Testis (tissue), 2 donors: ENCODE results near the gene ZNF273.

ENCODE experiments used
- CTCF ChIP-seq, 3 experiments: fragments of 450-650 bp in 2 of 3; fragments of 200-600 bp in 1 of 3; sonication (generic) in 1 of 3; IDR thresholded peaks; one replicate each; pipeline ENCODE4 v1.5.1; 2016 to 2019; ENCODE audit warnings: antibody characterized with exemption in 3 of 3, mild to moderate bottlenecking in 2 of 3, moderate library complexity in 1 of 3
- POLR2A ChIP-seq: fragments of 450-650 bp; IDR thresholded peaks from one replicate; pipeline ENCODE4 v1.6.1; 2017; ENCODE audit warnings: antibody characterized with exemption, mild to moderate bottlenecking, moderate library complexity

- TF ChIP-seq CTCF (IDR thresholded peaks at IDR 0.05) (no peak), POLR2A (no peak)
These were observed 35.5 kb downstream of the ZNF273 start for GRCh38 chr7:64938540-64938939.
